B cell (primary cell): Measurements from ENCODE around the gene TOPBP1. TPM values are rescaled to one million over a fixed set of nuclear protein-coding genes. Genes with fewer than 3 reads are reported as not detected.

Source experiments
- ATAC-seq: fragments of 200-7000 bp; cut with Tn5 transposase; one replicate; pipeline ENCODE4 v1.10.0; 2021; ENCODE audit warnings: low read depth, mild to moderate bottlenecking, moderate number of reproducible peaks, moderate library complexity
- CTCF ChIA-PET: fragments of 350-600 bp; sonication (Branson Sonifier 250); formaldehyde crosslinking; loops from one replicate; lab custom pipeline; 2021; ENCODE audit warnings: antibody characterized with exemption, inconsistent platforms; lab: Charles Lee
- POLR2A ChIA-PET: fragments of 350-600 bp; sonication (Branson Sonifier 250); formaldehyde crosslinking; loops from one replicate; lab custom pipeline; 2021; ENCODE audit warnings: antibody characterized with exemption; lab: Charles Lee
- DNase-seq: peaks from one replicate; pipeline ENCODE4 v3.0.0; 2013
- H2AFZ ChIP-seq: 2 replicates; pipeline ENCODE4 v1.6.1; 2012; ENCODE audit warnings: mild to moderate bottlenecking, low read depth, low read length; ENCODE audit not compliant: insufficient read depth, poor library complexity, severe bottlenecking
- H3K27ac ChIP-seq, 2 donors: 1 replicate in 1 of 2; 2 replicates in 1 of 2; pipeline ENCODE4 v1.5.1; 2012 to 2013; ENCODE audit warnings: low read length in 2 of 2, mild to moderate bottlenecking in 2 of 2, moderate library complexity in 1 of 2
- H3K27me3 ChIP-seq, 4 experiments: fragments of 200-600 bp in 1 of 4; sonication (generic) in 1 of 4; replicated peaks in 1 of 4; 1 replicate in 2 of 4; 2 replicates in 2 of 4; pipeline versions ENCODE4 v1.6.1 to v1.7.0; 2013 to 2016; ENCODE audit warnings: low read length in 3 of 4, mild to moderate bottlenecking in 2 of 4, mixed read lengths in 1 of 4, moderate library complexity in 1 of 4; ENCODE audit not compliant: insufficient read depth in 4 of 4, control insufficient read depth in 3 of 4; ENCODE audit errors: control extremely low read depth in 1 of 4
- H3K36me3 ChIP-seq, 2 experiments: replicated peaks in 1 of 2; 1 replicate in 1 of 2; 2 replicates in 1 of 2; pipeline versions ENCODE4 v1.6.1 to v1.7.1; 2013; ENCODE audit warnings: low read length in 1 of 2; ENCODE audit not compliant: insufficient read depth in 2 of 2, control insufficient read depth in 1 of 2; ENCODE audit errors: control extremely low read depth in 1 of 2, extremely low read depth in 1 of 2
- H3K4me1 ChIP-seq, 2 donors: fragments of 200-600 bp in 1 of 2; sonication (generic) in 1 of 2; 1 replicate in 1 of 2; 2 replicates in 1 of 2; pipeline versions ENCODE4 v1.5.1 to v1.6.1; 2013 to 2017; ENCODE audit warnings: low read length in 2 of 2; ENCODE audit not compliant: control insufficient read depth in 2 of 2, insufficient read depth in 2 of 2
- H3K4me2 ChIP-seq: replicated peaks from 2 replicates; pipeline ENCODE3; 2012; ENCODE audit warnings: mild to moderate bottlenecking, low read depth, low read length; ENCODE audit not compliant: poor library complexity, severe bottlenecking
- H3K4me3 ChIP-seq, 5 experiments: fragments of 200-600 bp in 1 of 5; sonication (generic) in 1 of 5; 1 replicate in 3 of 5; 2 replicates in 2 of 5; pipeline versions ENCODE4 v1.5.1 to v1.7.0; 2011 to 2016; ENCODE audit warnings: low read length in 4 of 5, mild to moderate bottlenecking in 4 of 5, low read depth in 2 of 5, control low read depth in 1 of 5, moderate library complexity in 1 of 5; ENCODE audit not compliant: insufficient read depth in 1 of 5; ENCODE audit errors: control extremely low read depth in 1 of 5, extremely low read depth in 1 of 5
- H3K79me2 ChIP-seq: fragments of 200-600 bp; sonication (generic); one replicate; pipeline ENCODE4 v1.6.0; 2016; ENCODE audit warnings: low read length; ENCODE audit not compliant: control insufficient read depth, insufficient read depth
- H3K9ac ChIP-seq: fragments of 200-600 bp; sonication (generic); 2 replicates; pipeline ENCODE4 v1.6.1; 2017; ENCODE audit warnings: mild to moderate bottlenecking, low read length, moderate library complexity
- H3K9me3 ChIP-seq, 3 donors: one replicate each; pipeline versions ENCODE4 v1.6.1 to v1.7.1; 2013; ENCODE audit warnings: low read length in 2 of 3; ENCODE audit not compliant: control insufficient read depth in 2 of 3, insufficient read depth in 1 of 3; ENCODE audit errors: control extremely low read depth in 1 of 3
- H4K20me1 ChIP-seq: 2 replicates; pipeline ENCODE4 v1.6.0; 2012; ENCODE audit warnings: mild to moderate bottlenecking, low read length; ENCODE audit not compliant: insufficient read depth, control insufficient read depth, poor library complexity, severe bottlenecking
- H3K27ac Mint-ChIP-seq: one replicate; pipeline ENCODE4 v1.8.0; 2021; ENCODE audit warnings: mixed read lengths
- H3K27me3 Mint-ChIP-seq: one replicate; pipeline ENCODE4 v1.8.0; 2021; ENCODE audit warnings: mixed read lengths
- H3K4me1 Mint-ChIP-seq: one replicate; pipeline ENCODE4 v1.8.0; 2021; ENCODE audit warnings: mixed read lengths
- H3K4me3 Mint-ChIP-seq: one replicate; pipeline ENCODE4 v1.8.0; 2021; ENCODE audit warnings: mixed read lengths
- H3K9me3 Mint-ChIP-seq: one replicate; pipeline ENCODE4 v1.8.0; 2022; ENCODE audit warnings: mixed read lengths; ENCODE audit not compliant: insufficient read depth
- EZH2 ChIP-seq: IDR thresholded peaks from 2 replicates; pipeline ENCODE4 v1.6.1; 2012; ENCODE audit warnings: borderline replicate concordance, low read depth, mild to moderate bottlenecking, moderate library complexity, low read length; ENCODE audit not compliant: insufficient read depth, poor library complexity, severe bottlenecking
- WGBS: methylation state at CpG from one replicate; pipeline ENCODE4 v1.1.5; 2013; ENCODE audit warnings: missing lambda C conversion rate; ENCODE audit not compliant: insufficient coverage; 5-methylcytosine and 5-hydroxymethylcytosine counted together
- intact Hi-C: fragments of 100-400 bp; cut with micrococcal nuclease; formaldehyde crosslinking; loops from one replicate; pipeline ENCODE4 v1.10.0; 2022
- polyA plus RNA-seq: library from polyadenylated mRNA; depleted of rRNA; stranded (reverse); fragments of >200 nt; gene quantifications from 2 replicates; pipeline ENCODE4 v1.2.3, GENCODE V29; 2012
- total RNA-seq, 2 donors: library from RNA; stranded (reverse); fragments of 120-200 nt in 1 of 2; gene quantifications; 1 replicate in 1 of 2; 2 replicates in 1 of 2; pipeline versions ENCODE4 v1.2.3 to v1.2.4, GENCODE V29; 2013 to 2022
- TF ChIP-seq, protein P1 (sequence below): fragments of 200-600 bp; IDR thresholded peaks from one replicate; pipeline ENCODE4 v1.8.0; 2022; ENCODE audit warnings: antibody characterized with exemption, mild to moderate bottlenecking

Gene TOPBP1
- total and polyA plus RNA-seq, 2 donors (not counting 1 experiment from before 2014, with no cell fraction given), result 34.2 to 53.7 TPM

GRCh38 chr3:133591271-133591742 is 70.4 kb downstream of the TOPBP1 start:
- H3K4me3 Mint-ChIP-seq, result no peak overlapping the region
- H3K27me3 Mint-ChIP-seq, result no peaks in the 10 kb centered on the region
- DNase-seq (no peak), ATAC-seq (no peak)
- no peaks in the 10 kb centered on the region for H3K27me3 ChIP-seq
- no peaks in the 10 kb centered on the region for H3K9me3 ChIP-seq
- H3K27ac ChIP-seq, result no peak overlapping the region
- CTCF ChIA-PET, result no interaction called here
- no peak overlapping the region for H2AFZ ChIP-seq
- no peak overlapping the region for H3K27ac Mint-ChIP-seq
- no peaks in the 10 kb centered on the region for H3K79me2 ChIP-seq
- H3K36me3 ChIP-seq, result peaks cover 10 to 32% of the 10 kb centered on the region in 2 experiments
- H4K20me1 ChIP-seq, result no peaks in the 10 kb centered on the region
- 100% methylated on average over 3 of the region's 3 CpGs for WGBS
- intact Hi-C loops, result no loop called here
- H3K4me1 ChIP-seq, result no peaks in the 10 kb centered on the region
- no peak overlapping the region for H3K4me3 ChIP-seq
- no peaks in the 10 kb centered on the region for H3K9me3 Mint-ChIP-seq
- H3K9ac ChIP-seq, result no peak overlapping the region
- POLR2A ChIA-PET, result no interaction called here
- TF ChIP-seq EZH2, result no peak
- TF ChIP-seq, protein P1, sequence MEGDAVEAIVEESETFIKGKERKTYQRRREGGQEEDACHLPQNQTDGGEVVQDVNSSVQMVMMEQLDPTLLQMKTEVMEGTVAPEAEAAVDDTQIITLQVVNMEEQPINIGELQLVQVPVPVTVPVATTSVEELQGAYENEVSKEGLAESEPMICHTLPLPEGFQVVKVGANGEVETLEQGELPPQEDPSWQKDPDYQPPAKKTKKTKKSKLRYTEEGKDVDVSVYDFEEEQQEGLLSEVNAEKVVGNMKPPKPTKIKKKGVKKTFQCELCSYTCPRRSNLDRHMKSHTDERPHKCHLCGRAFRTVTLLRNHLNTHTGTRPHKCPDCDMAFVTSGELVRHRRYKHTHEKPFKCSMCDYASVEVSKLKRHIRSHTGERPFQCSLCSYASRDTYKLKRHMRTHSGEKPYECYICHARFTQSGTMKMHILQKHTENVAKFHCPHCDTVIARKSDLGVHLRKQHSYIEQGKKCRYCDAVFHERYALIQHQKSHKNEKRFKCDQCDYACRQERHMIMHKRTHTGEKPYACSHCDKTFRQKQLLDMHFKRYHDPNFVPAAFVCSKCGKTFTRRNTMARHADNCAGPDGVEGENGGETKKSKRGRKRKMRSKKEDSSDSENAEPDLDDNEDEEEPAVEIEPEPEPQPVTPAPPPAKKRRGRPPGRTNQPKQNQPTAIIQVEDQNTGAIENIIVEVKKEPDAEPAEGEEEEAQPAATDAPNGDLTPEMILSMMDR, result no peak
- peaks cover 13% of the 10 kb centered on the region for H3K4me1 Mint-ChIP-seq
- no peak overlapping the region for H3K4me2 ChIP-seq

GRCh38 chr3:133589503-133589902 is 72.2 kb downstream of the TOPBP1 start:
- Histone ChIP-seq H3K9me3 (no peaks in the 10 kb centered on the region), H3K27ac (no peak overlapping the region), H3K36me3 (peaks cover 15 to 48% of the 10 kb centered on the region in 2 experiments), H2AFZ (no peak overlapping the region), H3K4me3 (no peak overlapping the region), H3K4me1 (no peaks in the 10 kb centered on the region), H3K79me2 (peaks cover 3% of the 10 kb centered on the region), H4K20me1 (no peaks in the 10 kb centered on the region), H3K9ac (no peak overlapping the region), H3K27me3 (no peaks in the 10 kb centered on the region), H3K4me2 (no peak overlapping the region)
- ChIA-PET CTCF (interaction anchor here (1.2 kb wide), 1 partner anchor 12 kb away, joined by 5 read pairs; no protein-coding TSS in a partner anchor), POLR2A (interaction anchor here (0.6 kb wide), 1 partner anchor 31 kb away, joined by 6 read pairs; no protein-coding TSS in a partner anchor)
- no peak for ATAC-seq
- Mint-ChIP-seq H3K27ac (no peak overlapping the region), H3K9me3 (no peaks in the 10 kb centered on the region), H3K27me3 (no peaks in the 10 kb centered on the region), H3K4me3 (no peak overlapping the region), H3K4me1 (peaks cover 13% of the 10 kb centered on the region)
- TF ChIP-seq, protein P1, result no peak
- TF ChIP-seq EZH2, result no peak
- DNase-seq, result no peak
- intact Hi-C loops, result no loop called here
- 98% methylated on average over 7 of the region's 8 CpGs for WGBS
